ENCODE results near the gene KLHL6. TPM values are rescaled to one million over a fixed set of nuclear protein-coding genes. Genes with fewer than 3 reads are reported as not detected.
"Not testable (repeated sequence)": the region's sequence is repeated elsewhere in the genome, so short reads cannot be mapped to it uniquely, and the experiment has no call there.

The KLHL6 gene
- total and polyA plus RNA-seq, 2 experiments from 2014 or later: 0.03 TPM; not detected in 1

- no peak for DNase-seq (ENCODE audit: low read depth in 1 of 2, low spot score in 1 of 2)
- Histone ChIP-seq H3K27ac (no peak overlapping the region), H3K9me3 (ENCODE audit: low read depth) (no peaks in the 10 kb centered on the region), H3K4me3 (no peak overlapping the region), H3K4me1 (ENCODE audit: low read depth) (no peaks in the 10 kb centered on the region), H3K36me3 (no peaks in the 10 kb centered on the region), H3K27me3 (no peaks in the 10 kb centered on the region)
- TF ChIP-seq CTCF (IDR thresholded peaks at IDR 0.05; ENCODE audit: low read depth, low read length): no peak
Measured at GRCh38 chr3:183442994-183443393, 112.5 kb downstream of the KLHL6 start.

GRCh38 chr3:183440521-183440920 is 115.0 kb downstream of the KLHL6 start:
- not testable (repeated sequence) for H3K27ac ChIP-seq; H3K4me1 ChIP-seq (ENCODE audit: low read depth); H3K4me3 ChIP-seq; DNase-seq (ENCODE audit: low read depth in 1 of 2, low spot score in 1 of 2); H3K27me3 ChIP-seq; H3K36me3 ChIP-seq; H3K9me3 ChIP-seq (ENCODE audit: low read depth)

DNA sequence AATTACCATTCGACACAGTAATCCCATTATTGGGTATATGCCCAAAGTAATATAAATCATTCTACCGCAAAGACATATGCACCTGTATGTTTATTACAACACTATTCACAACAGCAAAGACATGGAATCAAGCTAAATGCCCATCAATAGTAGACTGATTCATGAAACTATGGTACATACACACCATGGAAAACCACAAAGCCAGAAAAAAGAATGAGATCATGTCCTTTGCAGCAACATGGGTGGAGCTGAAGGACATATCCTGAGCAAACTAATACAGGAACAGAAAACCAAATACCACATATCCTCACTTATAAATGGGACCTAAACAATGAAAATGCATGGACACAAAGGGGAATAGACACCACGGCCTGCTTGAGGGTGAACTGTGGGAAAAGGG is 116.0 kb downstream of the KLHL6 start:
- peaks cover 18% of the 10 kb centered on the region for H3K4me1 ChIP-seq (ENCODE audit: low read depth)
- H3K27me3 ChIP-seq: no peaks in the 10 kb centered on the region
- H3K27ac ChIP-seq: no peak overlapping the region
- H3K4me3 ChIP-seq: no peak overlapping the region
- no peaks in the 10 kb centered on the region for H3K9me3 ChIP-seq (ENCODE audit: low read depth)
- no peak for TF ChIP-seq CTCF (IDR thresholded peaks at IDR 0.05; ENCODE audit: low read depth, low read length)
- H3K36me3 ChIP-seq: no peaks in the 10 kb centered on the region
- DNase-seq (ENCODE audit: low read depth in 1 of 2, low spot score in 1 of 2): no peak

- H3K27me3 ChIP-seq: no peaks in the 10 kb centered on the region
- H3K4me3 ChIP-seq: no peak overlapping the region
- H3K36me3 ChIP-seq: no peaks in the 10 kb centered on the region
- H3K4me1 ChIP-seq (ENCODE audit: low read depth): peaks cover 23% of the 10 kb centered on the region
- H3K27ac ChIP-seq: no peak overlapping the region
- TF ChIP-seq CTCF (IDR thresholded peaks at IDR 0.05; ENCODE audit: low read depth, low read length): no peak
- no peak for DNase-seq (ENCODE audit: low read depth in 1 of 2, low spot score in 1 of 2)
- no peaks in the 10 kb centered on the region for H3K9me3 ChIP-seq (ENCODE audit: low read depth)
Measured at GRCh38 chr3:183438735-183439134, 116.8 kb downstream of the KLHL6 start.

GRCh38 chr3:183437666-183438564 is 117.6 kb downstream of the KLHL6 start:
- H3K4me1 ChIP-seq (ENCODE audit: low read depth): peaks cover 23% of the 10 kb centered on the region
- H3K27me3 ChIP-seq: no peaks in the 10 kb centered on the region
- no peak for DNase-seq (ENCODE audit: low read depth in 1 of 2, low spot score in 1 of 2)
- no peak overlapping the region for H3K27ac ChIP-seq
- H3K4me3 ChIP-seq: no peak overlapping the region
- H3K9me3 ChIP-seq (ENCODE audit: low read depth): no peaks in the 10 kb centered on the region
- TF ChIP-seq CTCF (IDR thresholded peaks at IDR 0.05; ENCODE audit: low read depth, low read length): no peak
- no peaks in the 10 kb centered on the region for H3K36me3 ChIP-seq

Other genes starting within 250 kb of the KLHL6 start
- gene MCF2L2, start 127.1 kb downstream of the KLHL6 start, total RNA-seq: 7.0 and 12.9 TPM in 2 replicates
- gene MCF2L2, start 127.1 kb downstream of the KLHL6 start, polyA plus RNA-seq: 4.4 and 7.1 TPM in 2 replicates
- 68.6 and 159 TPM in 2 replicates for gene KLHL24, start 79.9 kb upstream of the KLHL6 start, total RNA-seq
- gene KLHL24, start 79.9 kb upstream of the KLHL6 start, polyA plus RNA-seq: 37.3 and 39.9 TPM in 2 replicates
- 27.4 and 34.9 TPM in 2 replicates for gene YEATS2, start 142.1 kb upstream of the KLHL6 start, total RNA-seq
- gene YEATS2, start 142.1 kb upstream of the KLHL6 start, polyA plus RNA-seq: 15.7 and 23.7 TPM in 2 replicates